SK-N-SH treated with all-trans-retinoic acid at 6 μM for 48 hours (cell line): ENCODE measurements around the gene NR2C1.
"Not testable (repeated sequence)": the region's sequence is repeated elsewhere in the genome, so short reads cannot be mapped to it uniquely, and the experiment has no call there.

Experiments used
- ATAC-seq: fragments of 200-7000 bp; cut with Tn5 transposase; 3 replicates; pipeline ENCODE4 v1.9.1; 2020; ENCODE audit warnings: mild to moderate bottlenecking, moderate library complexity
- ARNTL ChIP-seq: fragments of 450-650 bp; formaldehyde crosslinking; IDR thresholded peaks from 2 replicates; pipeline ENCODE4 v1.5.0; 2020; ENCODE audit warnings: low read depth, mild to moderate bottlenecking, moderate library complexity, borderline replicate concordance
- BACH2 ChIP-seq: fragments of 250-450 bp; sonication (Bioruptor Pico); IDR thresholded peaks from 2 replicates; pipeline ENCODE4 v1.9.0; 2021; ENCODE audit warnings: mild to moderate bottlenecking, borderline replicate concordance
- CREB5 ChIP-seq: fragments of 250-450 bp; sonication (Bioruptor Pico); IDR thresholded peaks from 2 replicates; pipeline ENCODE4 v1.5.1; 2020; ENCODE audit warnings: low read depth, mild to moderate bottlenecking, moderate library complexity
- CSDC2 ChIP-seq: fragments of 250-450 bp; sonication (Bioruptor Pico); IDR thresholded peaks from 2 replicates; pipeline ENCODE4 v1.5.0; 2020; ENCODE audit warnings: mild to moderate bottlenecking, moderate library complexity
- ESRRG ChIP-seq: fragments of 250-450 bp; sonication (Bioruptor Pico); IDR thresholded peaks from 2 replicates; pipeline ENCODE4 v1.6.1; 2021; ENCODE audit warnings: mild to moderate bottlenecking
- GLIS3 ChIP-seq: fragments of 250-450 bp; sonication (Bioruptor Pico); IDR thresholded peaks from 2 replicates; pipeline ENCODE4 v1.5.0; 2020; ENCODE audit warnings: mild to moderate bottlenecking, moderate library complexity
- OSR1 ChIP-seq: fragments of 250-450 bp; sonication (Bioruptor Pico); IDR thresholded peaks from 2 replicates; pipeline ENCODE4 v1.8.0; 2022; ENCODE audit warnings: moderate library complexity, mild to moderate bottlenecking, inconsistent platforms
- POU6F1 ChIP-seq: fragments of 250-450 bp; sonication (Bioruptor Pico); IDR thresholded peaks from 2 replicates; pipeline ENCODE4 v1.8.0; 2021; ENCODE audit warnings: low read depth, mild to moderate bottlenecking, moderate library complexity, borderline replicate concordance
- RARB ChIP-seq: fragments of 250-450 bp; sonication (Bioruptor Pico); IDR thresholded peaks from 2 replicates; pipeline ENCODE4 v1.8.0; 2021; ENCODE audit warnings: mild to moderate bottlenecking, moderate library complexity
- SNAI2 ChIP-seq: fragments of 250-450 bp; sonication (Bioruptor Pico); IDR thresholded peaks from 2 replicates; pipeline ENCODE4 v1.5.0; 2020; ENCODE audit warnings: mild to moderate bottlenecking, moderate library complexity
- TCF4 ChIP-seq: fragments of 250-450 bp; sonication (Bioruptor Pico); IDR thresholded peaks from 2 replicates; pipeline ENCODE4 v1.8.0; 2021; ENCODE audit warnings: mild to moderate bottlenecking, moderate library complexity, borderline replicate concordance
- TOX ChIP-seq: fragments of 250-450 bp; sonication (Bioruptor Pico); IDR thresholded peaks from 2 replicates; pipeline ENCODE4 v1.8.0; 2021; ENCODE audit warnings: mild to moderate bottlenecking, moderate library complexity, borderline replicate concordance
- TSHZ2 ChIP-seq: fragments of 250-450 bp; sonication (Bioruptor Pico); IDR thresholded peaks from 2 replicates; pipeline ENCODE4 v1.5.0; 2020; ENCODE audit warnings: mild to moderate bottlenecking, moderate library complexity
- ZC3H10 ChIP-seq: fragments of 250-450 bp; sonication (Bioruptor Pico); IDR thresholded peaks from 2 replicates; pipeline ENCODE4 v1.5.1; 2021; ENCODE audit warnings: mild to moderate bottlenecking, moderate library complexity
- ZFP3 ChIP-seq: fragments of 250-450 bp; sonication (Bioruptor Pico); IDR thresholded peaks from 2 replicates; pipeline ENCODE4 v1.5.0; 2020; ENCODE audit warnings: mild to moderate bottlenecking, moderate library complexity
- ZFP30 ChIP-seq: fragments of 450-650 bp; formaldehyde crosslinking; IDR thresholded peaks from 2 replicates; pipeline ENCODE4 v1.5.0; 2022; ENCODE audit warnings: mild to moderate bottlenecking, moderate library complexity
- ZNF565 ChIP-seq: fragments of 450-650 bp; formaldehyde crosslinking; conservative IDR thresholded peaks from 2 replicates; pipeline ENCODE4 v1.5.0; 2020; ENCODE audit warnings: low read depth, mild to moderate bottlenecking, moderate library complexity
- ZNF70 ChIP-seq: fragments of 450-650 bp; formaldehyde crosslinking; IDR thresholded peaks from 2 replicates; pipeline ENCODE4 v1.5.0; 2020; ENCODE audit warnings: mild to moderate bottlenecking, moderate library complexity
- ZNF8 ChIP-seq: fragments of 450-650 bp; formaldehyde crosslinking; IDR thresholded peaks from 2 replicates; pipeline ENCODE4 v1.5.0; 2020; ENCODE audit warnings: mild to moderate bottlenecking, moderate library complexity

NR2C1 gene

GRCh38 chr12:94997061-94997460, 76.4 kb downstream of the NR2C1 start:
- no peak for ATAC-seq
- no peak for TF ChIP-seq TSHZ2 (CRISPR knock-in tag)
- no peak for TF ChIP-seq CSDC2 (CRISPR knock-in tag)
- TF ChIP-seq CREB5 (CRISPR knock-in tag), result no peak
- no peak for TF ChIP-seq ZC3H10 (CRISPR knock-in tag)
- no peak for TF ChIP-seq POU6F1 (CRISPR knock-in tag)
- TF ChIP-seq TCF4 (CRISPR knock-in tag), result no peak
- no peak for TF ChIP-seq TOX (CRISPR knock-in tag)
- TF ChIP-seq ZNF8 (CRISPR knock-in tag), result no peak
- TF ChIP-seq RARB (CRISPR knock-in tag), result no peak
- no peak for TF ChIP-seq ZNF70 (CRISPR knock-in tag)
- no peak for TF ChIP-seq SNAI2 (CRISPR knock-in tag)
- TF ChIP-seq ARNTL (CRISPR knock-in tag), result no peak
- no peak for TF ChIP-seq ESRRG (CRISPR knock-in tag)
- no peak for TF ChIP-seq OSR1 (CRISPR knock-in tag)
- no peak for TF ChIP-seq ZNF565 (CRISPR knock-in tag)
- no peak for TF ChIP-seq GLIS3

GRCh38 chr12:94994312-94994711, 79.1 kb downstream of the NR2C1 start:
- ATAC-seq, result peak; percentile 77
- no peak for TF ChIP-seq CSDC2 (CRISPR knock-in tag)
- TF ChIP-seq ZFP3 (CRISPR knock-in tag), result no peak
- TF ChIP-seq TOX (CRISPR knock-in tag), result no peak
- TF ChIP-seq ZNF8 (CRISPR knock-in tag), result no peak
- TF ChIP-seq ZC3H10 (CRISPR knock-in tag), result no peak
- TF ChIP-seq GLIS3, result no peak
- TF ChIP-seq POU6F1 (CRISPR knock-in tag), result no peak
- no peak for TF ChIP-seq BACH2
- TF ChIP-seq RARB (CRISPR knock-in tag), result no peak

- not testable (repeated sequence) for ATAC-seq
These were observed 79.6 kb downstream of the NR2C1 start for GRCh38 chr12:94993855-94994254.

GRCh38 chr12:94990222-94990621, 83.2 kb downstream of the NR2C1 start:
- TF ChIP-seq RARB (CRISPR knock-in tag) (no peak), CSDC2 (CRISPR knock-in tag) (no peak), SNAI2 (CRISPR knock-in tag) (no peak), ZFP30 (CRISPR knock-in tag) (no peak), CREB5 (CRISPR knock-in tag) (no peak), TCF4 (CRISPR knock-in tag) (no peak), TSHZ2 (CRISPR knock-in tag) (no peak), ZNF8 (CRISPR knock-in tag) (no peak), ZNF565 (CRISPR knock-in tag) (no peak), ARNTL (CRISPR knock-in tag) (no peak), TOX (CRISPR knock-in tag) (no peak), POU6F1 (CRISPR knock-in tag) (no peak)
- ATAC-seq, result no peak
